ENCODE results near the gene CHAC2.

CHAC2 gene

DNA sequence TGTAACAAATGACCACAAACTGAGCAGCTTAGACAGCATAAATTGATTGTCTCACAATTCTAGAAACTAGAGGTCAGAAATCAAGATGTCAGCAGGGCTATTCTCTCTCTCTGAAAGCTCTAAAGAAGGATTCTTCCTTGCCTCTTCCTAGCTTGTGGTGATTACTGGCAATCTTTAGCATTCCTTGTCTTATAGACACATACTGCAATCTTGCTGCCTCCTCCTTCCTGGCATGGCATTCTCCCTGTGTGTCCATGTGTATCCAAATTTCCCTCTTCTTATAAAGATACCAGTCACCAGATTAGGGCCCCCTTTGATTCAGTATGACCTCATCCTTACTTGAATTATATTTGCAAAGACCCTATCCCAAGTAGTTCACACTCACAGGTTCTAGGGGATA lies 16.8 kb downstream of the CHAC2 start:
- TF ChIP-seq, protein P1, sequence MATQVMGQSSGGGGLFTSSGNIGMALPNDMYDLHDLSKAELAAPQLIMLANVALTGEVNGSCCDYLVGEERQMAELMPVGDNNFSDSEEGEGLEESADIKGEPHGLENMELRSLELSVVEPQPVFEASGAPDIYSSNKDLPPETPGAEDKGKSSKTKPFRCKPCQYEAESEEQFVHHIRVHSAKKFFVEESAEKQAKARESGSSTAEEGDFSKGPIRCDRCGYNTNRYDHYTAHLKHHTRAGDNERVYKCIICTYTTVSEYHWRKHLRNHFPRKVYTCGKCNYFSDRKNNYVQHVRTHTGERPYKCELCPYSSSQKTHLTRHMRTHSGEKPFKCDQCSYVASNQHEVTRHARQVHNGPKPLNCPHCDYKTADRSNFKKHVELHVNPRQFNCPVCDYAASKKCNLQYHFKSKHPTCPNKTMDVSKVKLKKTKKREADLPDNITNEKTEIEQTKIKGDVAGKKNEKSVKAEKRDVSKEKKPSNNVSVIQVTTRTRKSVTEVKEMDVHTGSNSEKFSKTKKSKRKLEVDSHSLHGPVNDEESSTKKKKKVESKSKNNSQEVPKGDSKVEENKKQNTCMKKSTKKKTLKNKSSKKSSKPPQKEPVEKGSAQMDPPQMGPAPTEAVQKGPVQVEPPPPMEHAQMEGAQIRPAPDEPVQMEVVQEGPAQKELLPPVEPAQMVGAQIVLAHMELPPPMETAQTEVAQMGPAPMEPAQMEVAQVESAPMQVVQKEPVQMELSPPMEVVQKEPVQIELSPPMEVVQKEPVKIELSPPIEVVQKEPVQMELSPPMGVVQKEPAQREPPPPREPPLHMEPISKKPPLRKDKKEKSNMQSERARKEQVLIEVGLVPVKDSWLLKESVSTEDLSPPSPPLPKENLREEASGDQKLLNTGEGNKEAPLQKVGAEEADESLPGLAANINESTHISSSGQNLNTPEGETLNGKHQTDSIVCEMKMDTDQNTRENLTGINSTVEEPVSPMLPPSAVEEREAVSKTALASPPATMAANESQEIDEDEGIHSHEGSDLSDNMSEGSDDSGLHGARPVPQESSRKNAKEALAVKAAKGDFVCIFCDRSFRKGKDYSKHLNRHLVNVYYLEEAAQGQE (IDR thresholded peaks at IDR 0.05; ENCODE audit: insufficient read depth in 1 of 2, low read depth in 2 of 2, low read length in 2 of 2), result no peak
- TF ChIP-seq TAF1 (IDR thresholded peaks at IDR 0.05; ENCODE audit: borderline replicate concordance, insufficient read depth, low read length) (no peak), POLR2AphosphoS5 (IDR thresholded peaks at IDR 0.05; ENCODE audit: low read depth, low read length) (no peak), SIN3A (IDR thresholded peaks at IDR 0.05; ENCODE audit: borderline replicate concordance, insufficient read depth, low read length) (no peak), FOXP2 (optimal IDR thresholded peaks at IDR 0.05; ENCODE audit: borderline replicate concordance, extremely low read depth, extremely low read length, insufficient read depth) (no peak)

DNA sequence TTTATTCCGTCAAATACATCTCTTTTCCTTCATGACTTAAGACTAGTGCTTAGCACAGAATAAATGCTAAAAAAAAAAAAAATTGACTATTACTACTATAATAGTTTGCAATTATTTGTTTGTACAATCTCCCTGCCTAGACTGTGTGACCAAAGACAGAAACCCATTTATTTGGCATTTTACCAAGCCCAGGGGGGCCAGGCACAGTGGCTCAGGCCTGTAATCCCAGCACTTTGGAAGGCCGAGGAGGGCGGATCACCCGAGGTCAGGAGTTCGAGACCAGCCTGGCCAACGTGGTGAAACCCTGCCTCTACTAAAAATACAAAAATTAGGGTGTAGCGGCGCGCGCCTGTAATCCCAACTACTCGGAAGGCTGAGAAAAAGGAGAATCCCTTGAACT lies 17.8 kb downstream of the CHAC2 start:
- TF ChIP-seq POLR2AphosphoS5 (IDR thresholded peaks at IDR 0.05; ENCODE audit: low read depth, low read length) (no peak), TAF1 (IDR thresholded peaks at IDR 0.05; ENCODE audit: borderline replicate concordance, insufficient read depth, low read length) (no peak)
- TF ChIP-seq, protein P1 (IDR thresholded peaks at IDR 0.05; ENCODE audit: insufficient read depth in 1 of 2, low read depth in 2 of 2, low read length in 2 of 2), result no peak

DNA sequence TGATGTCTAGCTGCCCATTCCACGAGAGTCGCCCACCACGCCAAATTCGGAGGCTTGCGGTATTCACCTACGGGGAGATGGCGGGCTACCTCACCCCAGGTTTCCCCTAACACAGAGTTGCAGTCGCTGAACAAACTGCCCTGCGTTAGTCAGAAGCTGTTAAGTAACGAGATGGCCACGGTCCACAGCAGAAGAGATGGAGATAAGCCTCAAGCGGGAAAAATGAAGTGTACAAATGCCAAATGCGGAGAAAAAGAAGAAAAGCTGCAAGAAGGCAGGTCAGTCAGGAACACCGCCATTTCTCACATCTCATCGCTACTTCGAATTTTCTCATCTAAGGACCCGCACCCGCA lies 18.7 kb downstream of the CHAC2 start:
- TF ChIP-seq, protein P1 (IDR thresholded peaks at IDR 0.05; ENCODE audit: insufficient read depth in 1 of 2, low read depth in 2 of 2, low read length in 2 of 2), result no peak
- TF ChIP-seq POLR2AphosphoS5 (IDR thresholded peaks at IDR 0.05; ENCODE audit: low read depth, low read length), result no peak
- no peak for TF ChIP-seq FOXP2 (optimal IDR thresholded peaks at IDR 0.05; ENCODE audit: borderline replicate concordance, extremely low read depth, extremely low read length, insufficient read depth)
- no peak for TF ChIP-seq SIN3A (IDR thresholded peaks at IDR 0.05; ENCODE audit: borderline replicate concordance, insufficient read depth, low read length)
- no peak for TF ChIP-seq TAF1 (IDR thresholded peaks at IDR 0.05; ENCODE audit: borderline replicate concordance, insufficient read depth, low read length)

DNA sequence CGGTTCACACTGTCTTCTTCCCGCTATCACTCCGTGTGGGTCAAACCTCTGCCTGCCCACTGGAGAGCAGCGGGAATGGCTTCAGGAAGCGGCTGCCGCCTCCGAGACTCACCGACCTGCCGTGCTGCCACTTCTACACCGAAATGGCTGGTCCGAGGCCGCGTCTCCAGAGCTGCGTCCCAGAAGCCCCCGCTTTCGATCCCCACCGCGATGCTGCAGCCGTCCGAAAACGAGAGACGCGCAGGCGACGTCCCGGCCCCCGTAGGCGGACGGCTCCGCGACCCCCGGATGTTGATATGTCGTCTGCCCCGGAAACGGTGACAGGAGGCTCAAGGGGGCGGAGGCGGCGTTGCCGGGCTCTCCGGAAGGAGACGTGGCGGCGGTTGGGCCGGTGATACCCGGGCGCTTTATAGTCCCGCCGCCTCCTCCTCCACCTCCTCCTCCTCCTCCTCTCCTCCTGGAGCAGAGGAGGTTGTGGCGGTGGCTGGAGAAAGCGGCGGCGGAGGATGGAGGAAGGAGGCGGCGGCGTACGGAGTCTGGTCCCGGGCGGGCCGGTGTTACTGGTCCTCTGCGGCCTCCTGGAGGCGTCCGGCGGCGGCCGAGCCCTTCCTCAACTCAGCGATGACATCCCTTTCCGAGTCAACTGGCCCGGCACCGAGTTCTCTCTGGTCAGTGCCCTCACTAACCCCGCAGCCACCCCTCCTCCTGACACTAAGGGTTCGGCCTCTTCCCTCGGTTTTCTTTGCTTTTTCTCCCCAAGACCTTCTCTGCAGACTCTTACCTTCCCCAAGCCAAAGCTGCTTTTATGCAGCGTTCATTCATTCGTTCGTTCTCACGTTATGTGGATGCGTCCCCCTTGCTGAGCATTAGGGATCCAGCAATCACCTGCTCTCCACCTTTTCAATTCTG lies 19.4 kb downstream of the CHAC2 start, which contains the start of the genes ASB3 and ERLEC1:
Gene ASB3, minus strand, starts transcription at position 249 of the 909 bp plus-strand sequence. CDS start 21,381 bp downstream, outside the sequence.
Gene ERLEC1, plus strand, starts transcription at position 340 of the 909 bp plus-strand sequence. Its CDS starts 167 bp downstream, at position 507.
- peak; percentile 85 for TF ChIP-seq POLR2AphosphoS5 (IDR thresholded peaks at IDR 0.05; ENCODE audit: low read depth, low read length)
- peak; percentile 89 for TF ChIP-seq FOXP2 (optimal IDR thresholded peaks at IDR 0.05; ENCODE audit: borderline replicate concordance, extremely low read depth, extremely low read length, insufficient read depth)
- TF ChIP-seq, protein P1 (IDR thresholded peaks at IDR 0.05; ENCODE audit: insufficient read depth in 1 of 2, low read depth in 2 of 2, low read length in 2 of 2), result peak; percentile 32 to 47; a peak in 1 of 4 replicates
- peak; percentile 78; the same call in 1 of the 2 replicates for TF ChIP-seq TAF1 (IDR thresholded peaks at IDR 0.05; ENCODE audit: borderline replicate concordance, insufficient read depth, low read length)
- TF ChIP-seq SIN3A (IDR thresholded peaks at IDR 0.05; ENCODE audit: borderline replicate concordance, insufficient read depth, low read length), result peak; percentile 54; the same call in 1 of the 2 replicates

Data from PFSK-1 (cell line).